NCI-H187 treated with DMSO at 0.1 percent for 48 hours (cell line): ENCODE results near the gene BICC1.

Experiments
- DNase-seq: peaks from one replicate; lab custom pipeline; 2025; lab: John Stamatoyannopoulos, UW

The BICC1 gene

GRCh38 chr10:58599927-58600553, 87.4 kb downstream of the BICC1 start:
- DNase-seq = no peak

DNA sequence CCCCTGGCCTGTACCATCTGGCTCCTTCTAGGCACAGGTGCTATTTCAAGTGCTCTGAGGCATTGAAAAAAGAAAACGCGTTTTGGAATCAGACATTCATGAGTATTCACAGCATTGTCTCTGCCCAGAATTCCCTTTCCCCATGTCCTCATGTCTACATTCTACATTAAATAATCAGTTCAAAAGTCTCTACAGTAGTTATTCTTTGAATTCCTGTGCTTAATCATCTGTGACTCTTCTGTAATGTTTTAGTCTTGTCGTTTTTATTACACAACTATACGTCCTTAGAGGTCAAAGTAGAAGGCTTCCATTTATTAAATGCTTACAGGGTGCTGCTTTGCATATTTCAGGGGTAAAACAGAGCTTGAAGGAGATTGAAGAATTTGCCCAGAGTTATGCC, 95.7 kb downstream of the BICC1 start:
- no peak for DNase-seq

DNA sequence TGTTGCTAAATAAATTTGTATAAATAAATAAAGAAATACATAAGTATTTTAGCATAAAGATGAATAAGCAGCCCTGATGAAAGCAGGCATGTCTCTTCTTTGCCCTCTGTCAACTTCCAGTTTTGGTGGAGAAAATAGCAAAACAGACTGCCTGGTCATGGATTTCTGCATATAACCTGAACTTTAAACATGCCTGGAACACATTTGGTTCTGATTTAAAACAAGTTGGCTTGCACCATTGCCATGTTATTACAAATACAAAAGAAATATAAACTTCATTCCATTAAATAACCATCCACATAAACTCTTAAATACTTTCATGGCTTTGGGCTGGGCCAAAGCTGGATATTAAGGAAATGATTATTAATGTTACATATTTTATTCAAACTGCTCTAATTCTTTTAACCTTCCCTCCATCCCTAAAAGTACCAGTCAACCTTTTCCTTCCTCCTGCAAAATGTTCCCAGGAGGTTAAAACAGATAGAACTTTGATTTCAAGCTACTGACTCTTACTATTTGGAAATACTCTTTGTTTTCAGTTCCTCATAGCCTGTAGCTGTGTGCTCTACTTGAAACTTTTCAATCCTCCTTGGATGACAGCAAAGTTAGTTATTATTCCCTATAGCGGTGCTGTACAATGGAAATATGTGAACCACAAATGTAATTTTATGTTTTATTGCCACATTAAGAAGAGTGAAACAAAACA, 96.3 kb downstream of the BICC1 start:
- DNase-seq = no peak

GRCh38 chr10:58609532-58610150, 97.0 kb downstream of the BICC1 start:
- no peak for DNase-seq

DNA sequence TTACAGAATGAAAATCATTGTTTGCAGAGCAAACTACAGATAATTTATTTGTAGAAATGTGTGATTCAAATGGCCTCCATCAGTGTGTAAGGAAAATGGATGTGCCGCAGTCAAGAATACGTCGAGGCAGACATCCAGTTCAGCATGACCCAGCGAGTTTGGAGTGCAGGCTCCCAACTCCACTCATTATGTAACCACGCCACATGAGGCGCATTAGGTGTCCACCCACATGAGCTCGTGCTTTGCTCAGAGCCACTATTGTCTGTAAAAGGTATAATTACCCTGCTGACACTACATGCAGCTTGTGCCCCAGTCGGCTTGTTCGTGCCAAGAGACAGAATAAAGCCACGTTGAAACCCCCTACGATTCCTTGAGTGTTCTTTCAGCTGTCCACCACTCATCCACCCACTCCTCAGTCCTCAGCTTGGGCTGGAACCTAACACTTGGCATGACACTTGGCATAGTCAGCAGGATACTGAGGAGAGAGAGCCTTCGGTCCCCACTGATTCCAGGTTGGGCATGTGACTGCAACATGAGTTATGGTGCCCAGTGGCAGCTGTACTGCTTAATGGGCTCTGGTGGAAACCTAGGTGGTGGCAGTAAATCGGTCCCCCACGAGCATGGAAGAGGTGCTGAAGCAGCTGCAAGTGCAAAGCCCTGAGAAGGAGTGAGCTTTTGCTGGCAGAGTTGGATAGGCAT, 102.7 kb downstream of the BICC1 start:
- DNase-seq = no peak

GRCh38 chr10:58618158-58618676, 105.5 kb downstream of the BICC1 start:
- no peak for DNase-seq

- DNase-seq = no peak
Measured at GRCh38 chr10:58621379-58622077, 108.9 kb downstream of the BICC1 start.

DNA sequence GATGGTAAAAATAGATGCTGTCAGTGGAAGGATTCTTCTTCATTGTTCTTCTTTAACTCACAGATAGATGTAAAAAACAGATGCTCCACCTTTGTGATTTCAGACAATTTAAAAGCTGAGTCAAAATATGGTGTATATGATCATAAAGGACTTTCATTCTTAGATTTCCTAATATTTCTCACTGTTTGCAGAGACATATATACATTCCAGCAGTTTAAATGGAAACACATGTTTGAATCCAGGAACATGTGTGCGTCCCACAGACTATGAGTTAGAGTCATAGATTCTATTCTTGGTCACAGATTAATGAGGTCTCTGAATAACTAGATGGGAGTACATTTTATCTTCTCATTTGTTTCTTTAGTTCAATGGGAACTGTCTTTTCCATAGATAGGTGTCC, 109.6 kb downstream of the BICC1 start:
- no peak for DNase-seq

DNA sequence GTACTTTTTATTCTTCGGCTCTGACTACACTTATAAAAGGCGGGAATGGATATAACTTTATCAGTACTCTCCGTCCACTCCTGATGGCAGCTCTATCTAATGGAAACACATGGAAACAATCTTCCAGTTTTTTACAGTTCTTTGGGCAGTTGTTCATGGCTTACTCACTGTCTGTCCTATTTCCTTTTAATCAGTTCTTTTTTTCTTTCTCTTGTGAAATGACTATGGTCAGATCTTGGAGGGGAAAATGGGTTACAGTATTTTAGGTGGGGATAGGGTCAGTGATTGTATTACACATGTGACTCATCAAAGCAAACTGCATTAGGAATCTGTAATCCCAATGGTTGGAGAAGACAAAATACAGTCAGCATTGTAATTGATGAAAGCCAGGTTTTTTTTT, 112.4 kb downstream of the BICC1 start:
- DNase-seq = no peak

- DNase-seq = no peak
Measured at GRCh38 chr10:58627392-58627791, 114.7 kb downstream of the BICC1 start.

DNA sequence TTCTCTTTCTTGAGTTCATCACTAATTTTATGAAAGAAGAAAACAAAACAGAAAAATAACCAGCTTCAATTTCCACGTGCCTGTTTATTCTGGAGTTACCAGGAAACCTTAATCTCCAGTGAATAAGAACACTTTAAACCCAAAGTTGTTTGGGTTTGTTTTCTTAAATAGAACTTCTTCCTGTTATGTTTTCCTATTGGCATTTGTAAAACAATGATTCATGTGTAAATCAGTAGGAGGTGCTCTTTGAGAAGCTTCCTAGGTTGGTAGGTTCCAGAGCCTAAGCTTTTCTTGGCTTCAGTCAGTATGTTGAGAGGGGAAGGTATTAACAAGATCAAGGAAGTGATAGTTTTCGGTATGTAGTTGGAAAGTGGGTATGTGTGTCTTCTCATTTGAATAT, 119.0 kb downstream of the BICC1 start:
- DNase-seq = no peak

DNA sequence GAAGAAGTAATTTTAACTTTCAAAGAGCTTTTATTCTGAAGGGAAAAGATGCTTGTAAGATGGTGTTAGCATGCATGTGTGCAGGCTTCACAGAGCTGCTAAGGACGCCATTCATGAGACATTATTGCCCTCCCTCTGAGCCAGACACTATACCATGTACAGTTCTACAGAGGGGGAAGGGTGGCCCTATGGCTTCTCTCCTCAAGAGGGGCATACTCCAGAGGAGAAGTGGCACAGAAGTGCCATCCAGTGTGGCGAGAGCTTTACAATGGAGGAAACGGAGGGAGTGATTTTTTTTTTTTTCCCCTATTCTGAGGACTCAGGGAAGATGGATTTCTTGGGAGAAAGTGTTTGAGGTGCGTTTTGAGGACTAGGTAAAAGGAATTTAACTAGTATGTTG, 119.5 kb downstream of the BICC1 start:
- DNase-seq = no peak

- no peak for DNase-seq
Measured at GRCh38 chr10:58637352-58637751, 124.7 kb downstream of the BICC1 start.

DNA sequence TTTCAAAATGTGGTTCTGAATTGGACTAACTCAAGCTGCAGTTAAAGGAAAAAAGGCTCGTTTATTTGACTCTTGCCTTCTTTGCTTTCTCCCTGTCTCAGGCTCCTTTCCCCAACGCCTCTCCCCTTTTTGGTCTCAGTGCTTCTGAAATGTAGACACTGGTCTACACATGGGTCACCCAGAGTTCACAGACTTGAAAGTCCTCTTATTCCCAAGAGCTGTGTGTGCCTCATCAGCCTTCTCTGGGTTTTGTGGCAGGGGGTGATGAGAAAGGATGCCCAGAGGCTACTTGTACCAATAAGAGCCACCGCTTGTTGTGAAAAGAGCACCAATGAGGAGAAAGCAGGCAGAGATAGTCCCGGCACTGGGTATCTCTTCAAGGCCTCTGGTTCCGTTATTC, 125.7 kb downstream of the BICC1 start:
- DNase-seq = no peak

DNA sequence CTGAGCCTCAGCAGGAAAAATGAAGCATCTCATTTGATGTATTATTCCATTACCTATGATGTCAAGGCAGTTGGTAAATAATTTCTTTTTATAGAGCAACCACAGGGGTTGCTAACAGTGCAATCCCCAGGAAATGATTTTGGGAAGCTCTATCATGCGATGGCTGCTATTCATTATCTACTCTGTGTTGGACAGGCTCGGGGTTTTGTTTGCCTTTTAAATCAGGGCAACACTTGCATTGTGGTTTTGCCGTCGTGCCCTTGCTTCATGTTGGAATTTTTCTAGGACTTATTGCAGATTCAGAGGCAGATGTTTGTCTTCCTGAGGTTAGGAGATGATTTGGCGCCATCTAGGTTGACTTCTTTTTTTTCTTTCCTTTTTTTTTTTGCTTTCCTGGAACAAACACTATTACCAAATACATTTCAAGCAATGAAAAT, 128.4 kb downstream of the BICC1 start:
- no peak for DNase-seq

DNA sequence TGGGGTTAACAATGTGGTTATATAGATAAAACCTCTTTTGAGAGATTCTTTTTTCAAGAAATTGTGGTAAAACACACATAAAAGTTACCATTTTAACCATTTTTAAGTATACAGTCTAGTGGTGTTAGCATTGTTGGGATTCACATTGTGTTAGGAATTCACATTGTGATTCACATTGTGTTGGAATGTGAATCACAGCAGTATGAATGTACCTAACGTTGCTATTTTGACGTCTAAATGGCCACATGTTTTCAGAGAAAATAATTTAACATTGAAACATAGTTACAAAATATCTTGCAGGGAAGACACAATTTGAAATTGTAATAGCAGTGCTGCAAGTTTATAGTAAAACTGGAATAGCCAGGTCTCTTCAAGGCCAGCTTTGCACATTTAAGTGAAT, 129.0 kb downstream of the BICC1 start:
- no peak for DNase-seq

DNA sequence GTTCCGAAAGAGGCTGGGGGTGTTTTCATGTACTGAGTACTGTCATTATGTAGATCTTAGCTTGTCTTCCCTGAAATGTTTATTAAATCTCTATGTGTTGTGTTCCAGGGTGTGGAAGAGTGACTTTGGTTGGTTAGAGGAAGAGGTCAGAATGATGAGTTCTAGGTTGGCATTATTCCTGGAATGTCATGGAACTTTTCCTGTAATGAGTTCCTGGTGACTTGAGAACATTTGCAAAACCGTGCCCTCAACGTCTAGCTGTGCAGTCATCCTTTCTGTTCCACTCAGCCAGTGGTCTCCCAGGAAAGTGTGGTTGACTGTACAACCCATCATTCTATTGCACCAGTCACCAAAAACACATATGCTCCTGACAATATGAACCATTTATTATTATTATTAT, 129.6 kb downstream of the BICC1 start:
- no peak for DNase-seq

GRCh38 chr10:58642916-58643428, 130.3 kb downstream of the BICC1 start:
- no peak for DNase-seq

DNA sequence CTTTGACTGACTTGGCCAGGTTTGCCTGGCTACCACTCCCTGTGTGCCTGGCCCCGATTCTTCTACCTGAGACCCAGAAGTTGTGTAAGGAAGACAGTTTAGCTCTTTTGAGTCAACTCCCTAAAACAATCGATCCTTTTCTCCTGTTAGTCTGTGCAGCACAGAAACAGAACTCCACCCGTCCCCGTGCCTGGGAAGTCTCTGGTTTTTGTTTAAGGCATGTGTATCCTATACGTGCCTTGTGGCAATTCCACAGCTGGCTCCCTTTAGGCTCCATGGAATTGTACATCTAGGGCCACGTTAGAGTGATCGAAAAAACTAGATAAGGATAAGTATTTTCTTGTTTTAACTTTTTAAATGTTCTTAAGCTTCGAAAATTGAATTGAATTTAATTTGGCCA, 131.6 kb downstream of the BICC1 start:
- DNase-seq = no peak

- DNase-seq = no peak
Measured at GRCh38 chr10:58645416-58646146, 132.9 kb downstream of the BICC1 start.
